K562 (cell line): ENCODE measurements around the gene DNAJC1. TPM values are rescaled to one million over a fixed set of nuclear protein-coding genes. Genes with fewer than 3 reads are reported as not detected.

Experiments used
- CEBPB ChIP-seq: fragments of 450-650 bp; IDR thresholded peaks from 2 replicates; pipeline ENCODE4 v1.6.1; 2016; ENCODE audit warnings: missing genetic modification characterization, missing compliant biosample characterization
- CEBPG ChIP-seq, 3 experiments: fragments of 200-800 bp in 1 of 3; sonication (Bioruptor generic) in 1 of 3; sonication (generic) in 1 of 3; formaldehyde crosslinking in 1 of 3; IDR thresholded peaks in 2 of 3; conservative IDR thresholded peaks in 1 of 3; 2 replicates each; pipeline versions ENCODE4 v1.6.1 to v1.8.0; 2016 to 2022; ENCODE audit warnings: missing compliant biosample characterization in 2 of 3, missing genetic modification characterization in 2 of 3, mild to moderate bottlenecking in 1 of 3, missing genetic modification reagents in 1 of 3
- CREB1 ChIP-seq, 2 experiments: sonication (generic) in 1 of 2; formaldehyde crosslinking in 1 of 2; IDR thresholded peaks; 2 replicates each; pipeline versions ENCODE4 v1.6.1 to v1.8.0; 2012 to 2022; ENCODE audit warnings: inconsistent platforms in 1 of 2, mild to moderate bottlenecking in 1 of 2, missing genetic modification reagents in 1 of 2, moderate library complexity in 1 of 2
- DPF2 ChIP-seq: fragments of 450-650 bp; IDR thresholded peaks from 2 replicates; pipeline ENCODE4 v1.6.1; 2016
- ESRRB ChIP-seq: fragments of 250-450 bp; sonication (Bioruptor Pico); IDR thresholded peaks from 2 replicates; pipeline ENCODE4 v1.5.0; 2020; ENCODE audit warnings: mild to moderate bottlenecking, moderate library complexity, borderline replicate concordance
- HNRNPL ChIP-seq: fragments of 200-400 bp; formaldehyde crosslinking; IDR thresholded peaks from 2 replicates; pipeline ENCODE4 v1.6.1; 2017; ENCODE audit warnings: low read depth, mild to moderate bottlenecking, low read length
- LCOR ChIP-seq: sonication (generic); formaldehyde crosslinking; IDR thresholded peaks from 2 replicates; pipeline ENCODE4 v1.8.0; 2022; ENCODE audit warnings: mild to moderate bottlenecking, missing genetic modification reagents
- SAFB ChIP-seq: fragments of 200-400 bp; formaldehyde crosslinking; IDR thresholded peaks from 2 replicates; pipeline ENCODE4 v1.6.1; 2017; ENCODE audit warnings: low read depth, low read length, borderline replicate concordance
- SIRT6 ChIP-seq: IDR thresholded peaks from one replicate; pipeline ENCODE4 v1.6.1; 2012; ENCODE audit warnings: low read depth, mild to moderate bottlenecking, control low read depth, inconsistent platforms, low read length, moderate library complexity
- ZNF133 ChIP-seq: fragments of 250-450 bp; sonication (Bioruptor Pico); IDR thresholded peaks from 2 replicates; pipeline ENCODE4 v1.4.0; 2020; ENCODE audit warnings: mild to moderate bottlenecking
- ZNF436 ChIP-seq: fragments of 250-450, 450-650 bp; sonication (Bioruptor Pico); formaldehyde crosslinking; IDR thresholded peaks from 2 replicates; pipeline ENCODE4 v1.7.0; 2020; ENCODE audit warnings: mild to moderate bottlenecking
- polyA plus RNA-seq, 8 experiments: library from polyadenylated mRNA; depleted of rRNA in 4 of 8; stranded (reverse) in 5 of 8; unstranded in 3 of 8; fragments of >200 nt; fragmentation: Nextera tagmentation in 2 of 8; fragmentation: Illumina TruSeq in 1 of 8; extraction: Ambion mirVana in 2 of 8; extraction: Trizol in 1 of 8; gene quantifications; 2 replicates each; pipeline versions ENCODE4 v1.2.1 to v1.2.3, GENCODE V29; 2011 to 2014; ENCODE audit warnings: inconsistent platforms in 1 of 8, missing spikeins in 1 of 8
- total RNA-seq, 7 experiments: library from RNA; depleted of rRNA in 6 of 7; stranded (reverse); fragments of >200 nt in 6 of 7; fragmentation: Illumina TruSeq in 2 of 7; extraction: Trizol in 2 of 7; gene quantifications; 2 replicates each; pipeline versions ENCODE4 v1.2.1 to v1.2.3, GENCODE V29; 2011 to 2021; ENCODE audit warnings: low replicate concordance in 1 of 7
- TF ChIP-seq, protein P1 (sequence below): sonication (generic); formaldehyde crosslinking; IDR thresholded peaks from 2 replicates; pipeline ENCODE4 v1.8.1; 2023; ENCODE audit warnings: missing genetic modification reagents, mild to moderate bottlenecking, borderline replicate concordance
- TF ChIP-seq, protein P2 (sequence below), 2 experiments: fragments of 250-450 bp in 1 of 2; fragments of 450-650 bp in 1 of 2; sonication (Bioruptor Pico) in 1 of 2; IDR thresholded peaks; 2 replicates each; pipeline versions ENCODE4 v1.6.1 to v1.8.0; 2016 to 2021; ENCODE audit warnings: mild to moderate bottlenecking in 2 of 2, moderate library complexity in 2 of 2, missing compliant biosample characterization in 1 of 2, missing genetic modification characterization in 1 of 2
- TF ChIP-seq, protein P3 (sequence below): fragments of 250-450 bp; sonication (Bioruptor Pico); IDR thresholded peaks from 2 replicates; pipeline ENCODE4 v1.5.0; 2021; ENCODE audit warnings: mild to moderate bottlenecking, moderate library complexity
- TF ChIP-seq, protein P4 (sequence below): sonication (generic); formaldehyde crosslinking; IDR thresholded peaks from 2 replicates; pipeline ENCODE4 v1.8.0; 2022; ENCODE audit warnings: missing genetic modification reagents, mild to moderate bottlenecking, moderate library complexity, borderline replicate concordance
- TF ChIP-seq, protein P5 (sequence below): fragments of 250-450 bp; sonication (Bioruptor Pico); IDR thresholded peaks from 2 replicates; pipeline ENCODE4 v1.8.0; 2021; ENCODE audit warnings: mild to moderate bottlenecking, moderate library complexity

Gene DNAJC1
- total and polyA plus RNA-seq, 9 of the 15 experiments (the other 6 are each of a cell fraction or from before 2014, with no cell fraction given) = 5.4 to 77.6 (median 40.3) TPM

DNA sequence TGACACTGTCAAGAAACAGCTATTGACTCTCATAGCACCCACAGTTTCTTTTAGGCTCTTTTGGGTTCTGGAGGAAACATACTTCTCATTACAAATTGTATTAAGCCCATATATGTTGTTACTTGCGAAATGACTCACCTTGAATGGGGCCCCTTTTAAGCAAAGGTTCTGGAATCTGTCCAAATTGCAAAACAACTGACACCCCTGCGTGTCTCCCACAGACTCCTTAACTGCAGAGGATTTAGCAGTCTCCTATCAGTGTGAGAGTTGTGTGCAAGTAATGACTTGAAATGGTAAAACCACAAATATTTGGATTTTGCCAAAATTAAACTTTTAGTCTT lies 192.3 kb downstream of the DNAJC1 start (continued):
- TF ChIP-seq, protein P1, sequence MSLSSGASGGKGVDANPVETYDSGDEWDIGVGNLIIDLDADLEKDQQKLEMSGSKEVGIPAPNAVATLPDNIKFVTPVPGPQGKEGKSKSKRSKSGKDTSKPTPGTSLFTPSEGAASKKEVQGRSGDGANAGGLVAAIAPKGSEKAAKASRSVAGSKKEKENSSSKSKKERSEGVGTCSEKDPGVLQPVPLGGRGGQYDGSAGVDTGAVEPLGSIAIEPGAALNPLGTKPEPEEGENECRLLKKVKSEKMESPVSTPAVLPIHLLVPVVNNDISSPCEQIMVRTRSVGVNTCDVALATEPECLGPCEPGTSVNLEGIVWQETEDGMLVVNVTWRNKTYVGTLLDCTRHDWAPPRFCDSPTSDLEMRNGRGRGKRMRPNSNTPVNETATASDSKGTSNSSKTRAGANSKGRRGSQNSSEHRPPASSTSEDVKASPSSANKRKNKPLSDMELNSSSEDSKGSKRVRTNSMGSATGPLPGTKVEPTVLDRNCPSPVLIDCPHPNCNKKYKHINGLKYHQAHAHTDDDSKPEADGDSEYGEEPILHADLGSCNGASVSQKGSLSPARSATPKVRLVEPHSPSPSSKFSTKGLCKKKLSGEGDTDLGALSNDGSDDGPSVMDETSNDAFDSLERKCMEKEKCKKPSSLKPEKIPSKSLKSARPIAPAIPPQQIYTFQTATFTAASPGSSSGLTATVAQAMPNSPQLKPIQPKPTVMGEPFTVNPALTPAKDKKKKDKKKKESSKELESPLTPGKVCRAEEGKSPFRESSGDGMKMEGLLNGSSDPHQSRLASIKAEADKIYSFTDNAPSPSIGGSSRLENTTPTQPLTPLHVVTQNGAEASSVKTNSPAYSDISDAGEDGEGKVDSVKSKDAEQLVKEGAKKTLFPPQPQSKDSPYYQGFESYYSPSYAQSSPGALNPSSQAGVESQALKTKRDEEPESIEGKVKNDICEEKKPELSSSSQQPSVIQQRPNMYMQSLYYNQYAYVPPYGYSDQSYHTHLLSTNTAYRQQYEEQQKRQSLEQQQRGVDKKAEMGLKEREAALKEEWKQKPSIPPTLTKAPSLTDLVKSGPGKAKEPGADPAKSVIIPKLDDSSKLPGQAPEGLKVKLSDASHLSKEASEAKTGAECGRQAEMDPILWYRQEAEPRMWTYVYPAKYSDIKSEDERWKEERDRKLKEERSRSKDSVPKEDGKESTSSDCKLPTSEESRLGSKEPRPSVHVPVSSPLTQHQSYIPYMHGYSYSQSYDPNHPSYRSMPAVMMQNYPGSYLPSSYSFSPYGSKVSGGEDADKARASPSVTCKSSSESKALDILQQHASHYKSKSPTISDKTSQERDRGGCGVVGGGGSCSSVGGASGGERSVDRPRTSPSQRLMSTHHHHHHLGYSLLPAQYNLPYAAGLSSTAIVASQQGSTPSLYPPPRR (CRISPR knock-in tag) = no peak
- TF ChIP-seq ESRRB (CRISPR knock-in tag) (no peak), DPF2 (peak; percentile 40; the same call in 1 of the 2 replicates), SAFB (no peak), HNRNPL (no peak), CEBPB (tag) (peak; percentile 75), CREB1 (IDR thresholded peaks at IDR 0.05) (0 out of 2 replicates have a peak, but pooled peaks have one; percentile 7), CREB1 (CRISPR knock-in tag; IDR thresholded peaks at IDR 0.05) (no peak), SIRT6 (no peak), CEBPG (CRISPR knock-in tag; IDR thresholded peaks at IDR 0.05) (no peak), CEBPG (tag; conservative IDR thresholded peaks at IDR 0.05 in 1 of 2, IDR thresholded peaks at IDR 0.05 in 1 of 2) (0 out of 4 replicates have a peak, but pooled peaks of 1 of the 2 experiments have one; percentile 38), ZNF436 (CRISPR knock-in tag) (no peak), ZNF133 (CRISPR knock-in tag) (no peak), LCOR (CRISPR knock-in tag) (no peak)
- TF ChIP-seq, protein P2, sequence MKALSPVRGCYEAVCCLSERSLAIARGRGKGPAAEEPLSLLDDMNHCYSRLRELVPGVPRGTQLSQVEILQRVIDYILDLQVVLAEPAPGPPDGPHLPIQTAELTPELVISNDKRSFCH (CRISPR knock-in tag; IDR thresholded peaks at IDR 0.05) = no peak
- TF ChIP-seq, protein P2 (tag; IDR thresholded peaks at IDR 0.05) = no peak
- TF ChIP-seq, protein P3, sequence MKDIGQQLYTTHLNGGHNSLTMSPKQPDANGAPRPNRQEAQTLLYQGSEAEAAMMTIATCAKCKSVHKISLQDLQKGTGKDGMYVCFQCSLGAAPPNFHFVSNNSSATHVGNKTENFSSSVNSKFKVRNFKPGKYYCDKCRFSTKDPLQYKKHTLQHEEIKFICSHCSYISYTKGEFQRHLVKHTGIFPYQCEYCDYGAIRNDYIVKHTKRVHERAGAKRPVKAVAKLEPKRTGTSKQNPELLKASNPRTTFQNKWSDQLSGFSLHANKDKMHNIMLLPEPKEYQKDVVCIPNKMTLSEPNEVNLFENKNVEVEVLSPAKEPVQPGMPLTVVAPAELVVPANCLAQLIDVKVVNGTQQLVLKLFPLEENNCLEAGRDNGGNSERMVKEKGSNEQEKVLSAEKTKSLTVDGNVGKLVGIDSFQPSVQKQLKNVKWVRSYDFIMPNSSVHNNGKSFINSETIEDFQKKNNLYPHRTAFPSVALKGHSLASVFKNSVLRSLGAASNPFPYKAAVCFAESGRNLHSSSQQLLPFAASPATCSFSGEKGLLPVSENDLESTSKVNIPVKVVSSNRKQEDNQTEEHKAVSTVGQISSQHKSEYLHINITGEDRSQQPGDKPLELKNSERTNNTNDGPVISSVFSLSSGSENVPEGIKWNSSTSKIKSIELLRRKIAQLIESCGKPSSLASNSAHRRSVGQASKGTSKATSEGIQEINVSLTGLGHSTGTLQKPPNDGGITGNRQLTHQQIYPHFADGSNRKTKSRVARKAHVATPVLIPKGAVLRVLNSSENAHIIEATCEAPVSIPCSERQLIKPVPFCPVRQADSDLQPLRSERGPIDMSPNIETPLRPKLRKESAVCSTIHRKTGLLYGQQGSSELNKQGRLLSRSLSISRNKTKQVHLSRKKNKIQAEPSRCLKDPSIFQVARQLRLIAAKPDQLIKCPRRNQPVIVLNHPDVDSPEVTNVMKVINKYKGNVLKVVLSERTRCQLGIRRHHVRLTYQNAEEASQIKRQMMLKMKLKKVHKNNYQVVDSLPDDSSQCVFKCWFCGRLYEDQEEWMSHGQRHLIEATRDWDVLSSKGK = no peak
- TF ChIP-seq, protein P4, sequence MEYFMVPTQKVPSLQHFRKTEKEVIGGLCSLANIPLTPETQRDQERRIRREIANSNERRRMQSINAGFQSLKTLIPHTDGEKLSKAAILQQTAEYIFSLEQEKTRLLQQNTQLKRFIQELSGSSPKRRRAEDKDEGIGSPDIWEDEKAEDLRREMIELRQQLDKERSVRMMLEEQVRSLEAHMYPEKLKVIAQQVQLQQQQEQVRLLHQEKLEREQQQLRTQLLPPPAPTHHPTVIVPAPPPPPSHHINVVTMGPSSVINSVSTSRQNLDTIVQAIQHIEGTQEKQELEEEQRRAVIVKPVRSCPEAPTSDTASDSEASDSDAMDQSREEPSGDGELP (CRISPR knock-in tag) = no peak
- TF ChIP-seq, protein P5, sequence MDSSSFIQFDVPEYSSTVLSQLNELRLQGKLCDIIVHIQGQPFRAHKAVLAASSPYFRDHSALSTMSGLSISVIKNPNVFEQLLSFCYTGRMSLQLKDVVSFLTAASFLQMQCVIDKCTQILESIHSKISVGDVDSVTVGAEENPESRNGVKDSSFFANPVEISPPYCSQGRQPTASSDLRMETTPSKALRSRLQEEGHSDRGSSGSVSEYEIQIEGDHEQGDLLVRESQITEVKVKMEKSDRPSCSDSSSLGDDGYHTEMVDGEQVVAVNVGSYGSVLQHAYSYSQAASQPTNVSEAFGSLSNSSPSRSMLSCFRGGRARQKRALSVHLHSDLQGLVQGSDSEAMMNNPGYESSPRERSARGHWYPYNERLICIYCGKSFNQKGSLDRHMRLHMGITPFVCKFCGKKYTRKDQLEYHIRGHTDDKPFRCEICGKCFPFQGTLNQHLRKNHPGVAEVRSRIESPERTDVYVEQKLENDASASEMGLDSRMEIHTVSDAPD (CRISPR knock-in tag) = no peak
